Progenitor cell of endocrine pancreas (in vitro differentiated cells): ENCODE data around the gene MRPS7. TPM values are rescaled to one million over a fixed set of nuclear protein-coding genes. Genes with fewer than 3 reads are reported as not detected.

Experiments
- DNase-seq: peaks from one replicate; pipeline ENCODE4 v3.0.0; 2021; ENCODE audit warnings: low spot score; ENCODE audit not compliant: unreplicated experiment
- H3K27ac Mint-ChIP-seq: 2 replicates; pipeline ENCODE4 v1.8.0; 2021; ENCODE audit warnings: mild to moderate bottlenecking, moderate library complexity, mixed read lengths
- H3K27me3 Mint-ChIP-seq: 2 replicates; pipeline ENCODE4 v1.8.0; 2021; ENCODE audit warnings: mixed read lengths
- H3K36me3 Mint-ChIP-seq: 2 replicates; pipeline ENCODE4 v1.8.0; 2022; ENCODE audit warnings: mixed read lengths; ENCODE audit not compliant: insufficient read depth
- H3K4me1 Mint-ChIP-seq: 2 replicates; pipeline ENCODE4 v1.8.0; 2021; ENCODE audit warnings: low read depth, mixed read lengths
- H3K4me3 Mint-ChIP-seq: 2 replicates; pipeline ENCODE4 v1.8.0; 2021; ENCODE audit warnings: low read depth, mild to moderate bottlenecking, moderate library complexity, mixed read lengths
- H3K9me3 Mint-ChIP-seq: 2 replicates; pipeline ENCODE4 v1.8.0; 2021; ENCODE audit warnings: low read depth, mixed read lengths
- CTCF ChIP-seq: fragments of 200-600 bp; sonication (generic); IDR thresholded peaks from one replicate; pipeline ENCODE4 v1.5.0; 2021; ENCODE audit warnings: antibody characterized with exemption, mild to moderate bottlenecking; ENCODE audit not compliant: unreplicated experiment
- total RNA-seq: library from RNA; stranded (reverse); gene quantifications from 2 replicates; pipeline ENCODE4 v1.2.1, GENCODE V29; 2021

MRPS7 gene
- total RNA-seq, 1 donor from 2014 or later: 59.2 TPM

GRCh38 chr17:75244133-75244866 lies 17.4 kb upstream of the MRPS7 start:
- DNase-seq: no peak
- no peak for TF ChIP-seq CTCF
- Mint-ChIP-seq H3K9me3 (no peaks in the 10 kb centered on the region), H3K36me3 (peaks cover 13% of the 10 kb centered on the region), H3K4me3 (no peak overlapping the region), H3K27me3 (no peaks in the 10 kb centered on the region), H3K4me1 (no peaks in the 10 kb centered on the region), H3K27ac (no peak overlapping the region)

- Mint-ChIP-seq H3K36me3 (peaks cover 13% of the 10 kb centered on the region), H3K27me3 (no peaks in the 10 kb centered on the region), H3K4me1 (no peaks in the 10 kb centered on the region), H3K27ac (no peak overlapping the region), H3K4me3 (no peak overlapping the region), H3K9me3 (no peaks in the 10 kb centered on the region)
- TF ChIP-seq CTCF: no peak
- no peak for DNase-seq
These were observed 16.7 kb upstream of the MRPS7 start for GRCh38 chr17:75245011-75245410.

- no peak overlapping the region for H3K27ac Mint-ChIP-seq
- no peak for DNase-seq
- H3K36me3 Mint-ChIP-seq: peaks cover 10% of the 10 kb centered on the region
- no peak for TF ChIP-seq CTCF
- H3K27me3 Mint-ChIP-seq: no peaks in the 10 kb centered on the region
- H3K4me1 Mint-ChIP-seq: peaks cover 4% of the 10 kb centered on the region
- H3K4me3 Mint-ChIP-seq: no peak overlapping the region
- no peaks in the 10 kb centered on the region for H3K9me3 Mint-ChIP-seq
These were observed 15.3 kb upstream of the MRPS7 start for GRCh38 chr17:75246404-75246803.

GRCh38 chr17:75249564-75249963 lies 12.1 kb upstream of the MRPS7 start:
- H3K27ac Mint-ChIP-seq: no peak overlapping the region
- H3K4me3 Mint-ChIP-seq: no peak overlapping the region
- H3K9me3 Mint-ChIP-seq: no peaks in the 10 kb centered on the region
- H3K27me3 Mint-ChIP-seq: no peaks in the 10 kb centered on the region
- no peak for TF ChIP-seq CTCF
- peaks cover 6% of the 10 kb centered on the region for H3K4me1 Mint-ChIP-seq
- peaks cover 3% of the 10 kb centered on the region for H3K36me3 Mint-ChIP-seq
- no peak for DNase-seq

GRCh38 chr17:75250009-75250471 lies 11.6 kb upstream of the MRPS7 start:
- no peak overlapping the region for H3K4me3 Mint-ChIP-seq
- H3K4me1 Mint-ChIP-seq: peaks cover 6% of the 10 kb centered on the region
- peaks cover 1% of the 10 kb centered on the region for H3K36me3 Mint-ChIP-seq
- peak overlapping the region; percentile 7 for H3K27ac Mint-ChIP-seq
- H3K27me3 Mint-ChIP-seq: no peaks in the 10 kb centered on the region
- no peak for DNase-seq
- no peaks in the 10 kb centered on the region for H3K9me3 Mint-ChIP-seq
- TF ChIP-seq CTCF: no peak
